ENCODE results near the gene NPIPA1. TPM values are rescaled to one million over a fixed set of nuclear protein-coding genes. Genes with fewer than 3 reads are reported as not detected.
"Not testable (repeated sequence)": the region's sequence is repeated elsewhere in the genome, so short reads cannot be mapped to it uniquely, and the experiment has no call there.

Gene NPIPA1
- total RNA-seq (80.4 and 140 TPM in 2 replicates), polyA plus RNA-seq (53.9 and 67.2 TPM in 2 replicates), polyA minus RNA-seq (ENCODE audit: low replicate concordance) (18.3 and 20.7 TPM in 2 replicates)
- polyA plus RNA-seq (2012): 38.2 and 47.2 TPM in 2 replicates

- H3K9ac ChIP-seq (ENCODE audit: insufficient read depth, low read length); DNase-seq (ENCODE audit: low read depth in 2 of 2); H3K4me2 ChIP-seq (ENCODE audit: extremely low read depth, insufficient read depth, low read length); H3K27me3 ChIP-seq (ENCODE audit: control insufficient read depth, insufficient read depth, low read length); H3K4me1 ChIP-seq (ENCODE audit: control insufficient read depth, extremely low read depth, insufficient read depth, low read length); H3K36me3 ChIP-seq (ENCODE audit: control insufficient read depth, insufficient read depth, low read length); H3K9me3 ChIP-seq (ENCODE audit: control insufficient read depth, insufficient read depth, low read depth, low read length); H3K79me2 ChIP-seq (ENCODE audit: control insufficient read depth, insufficient read depth, low read length); H4K20me1 ChIP-seq (ENCODE audit: control insufficient read depth, extremely low read depth, insufficient read depth, low read length); H2AFZ ChIP-seq (ENCODE audit: low read length); H3K4me3 ChIP-seq (replicated peaks in 1 of 4; ENCODE audit: control extremely low read depth in 1 of 4, insufficient read depth in 1 of 4, low read depth in 3 of 4, low read length in 4 of 4); H3K27ac ChIP-seq (ENCODE audit: insufficient read depth, low read length): not testable (repeated sequence)
These were observed at the start of gene NPIPA1 for GRCh38 chr16:14937143-14937542. TSS of gene NPIPA1 (plus strand) at chr16:14937443. CDS start at chr16:14937443, 0 bp downstream.

- not testable (repeated sequence) for H3K27me3 ChIP-seq (ENCODE audit: control insufficient read depth, insufficient read depth, low read length); DNase-seq (ENCODE audit: low read depth in 2 of 2); H2AFZ ChIP-seq (ENCODE audit: low read length); H3K36me3 ChIP-seq (ENCODE audit: control insufficient read depth, insufficient read depth, low read length); H3K4me3 ChIP-seq (replicated peaks in 1 of 4; ENCODE audit: control extremely low read depth in 1 of 4, insufficient read depth in 1 of 4, low read depth in 3 of 4, low read length in 4 of 4); H3K4me1 ChIP-seq (ENCODE audit: control insufficient read depth, extremely low read depth, insufficient read depth, low read length); H3K27ac ChIP-seq (ENCODE audit: insufficient read depth, low read length); H3K9ac ChIP-seq (ENCODE audit: insufficient read depth, low read length); H4K20me1 ChIP-seq (ENCODE audit: control insufficient read depth, extremely low read depth, insufficient read depth, low read length); H3K4me2 ChIP-seq (ENCODE audit: extremely low read depth, insufficient read depth, low read length); H3K79me2 ChIP-seq (ENCODE audit: control insufficient read depth, insufficient read depth, low read length); H3K9me3 ChIP-seq (ENCODE audit: control insufficient read depth, insufficient read depth, low read depth, low read length)
These were observed 45.1 kb upstream of the NPIPA1 start for GRCh38 chr16:14892111-14892510.

GRCh38 chr16:14895382-14895781 lies 41.9 kb upstream of the NPIPA1 start:
- not testable (repeated sequence) for H3K9ac ChIP-seq (ENCODE audit: insufficient read depth, low read length); DNase-seq (ENCODE audit: low read depth in 2 of 2); H3K4me2 ChIP-seq (ENCODE audit: extremely low read depth, insufficient read depth, low read length); H3K9me3 ChIP-seq (ENCODE audit: control insufficient read depth, insufficient read depth, low read depth, low read length); H3K4me1 ChIP-seq (ENCODE audit: control insufficient read depth, extremely low read depth, insufficient read depth, low read length); H3K27me3 ChIP-seq (ENCODE audit: control insufficient read depth, insufficient read depth, low read length); H2AFZ ChIP-seq (ENCODE audit: low read length); H4K20me1 ChIP-seq (ENCODE audit: control insufficient read depth, extremely low read depth, insufficient read depth, low read length); H3K27ac ChIP-seq (ENCODE audit: insufficient read depth, low read length); H3K4me3 ChIP-seq (replicated peaks in 1 of 4; ENCODE audit: control extremely low read depth in 1 of 4, insufficient read depth in 1 of 4, low read depth in 3 of 4, low read length in 4 of 4); H3K36me3 ChIP-seq (ENCODE audit: control insufficient read depth, insufficient read depth, low read length); H3K79me2 ChIP-seq (ENCODE audit: control insufficient read depth, insufficient read depth, low read length)

GRCh38 chr16:14896023-14896422 lies 41.2 kb upstream of the NPIPA1 start:
- not testable (repeated sequence) for H3K4me1 ChIP-seq (ENCODE audit: control insufficient read depth, extremely low read depth, insufficient read depth, low read length); DNase-seq (ENCODE audit: low read depth in 2 of 2); H3K4me2 ChIP-seq (ENCODE audit: extremely low read depth, insufficient read depth, low read length); H3K4me3 ChIP-seq (replicated peaks in 1 of 4; ENCODE audit: control extremely low read depth in 1 of 4, insufficient read depth in 1 of 4, low read depth in 3 of 4, low read length in 4 of 4); H3K36me3 ChIP-seq (ENCODE audit: control insufficient read depth, insufficient read depth, low read length); H3K27me3 ChIP-seq (ENCODE audit: control insufficient read depth, insufficient read depth, low read length); H2AFZ ChIP-seq (ENCODE audit: low read length); H3K9ac ChIP-seq (ENCODE audit: insufficient read depth, low read length); H3K79me2 ChIP-seq (ENCODE audit: control insufficient read depth, insufficient read depth, low read length); H4K20me1 ChIP-seq (ENCODE audit: control insufficient read depth, extremely low read depth, insufficient read depth, low read length); H3K27ac ChIP-seq (ENCODE audit: insufficient read depth, low read length); H3K9me3 ChIP-seq (ENCODE audit: control insufficient read depth, insufficient read depth, low read depth, low read length)

- not testable (repeated sequence) for H3K27me3 ChIP-seq (ENCODE audit: control insufficient read depth, insufficient read depth, low read length); H3K4me2 ChIP-seq (ENCODE audit: extremely low read depth, insufficient read depth, low read length); H3K36me3 ChIP-seq (ENCODE audit: control insufficient read depth, insufficient read depth, low read length); H3K9ac ChIP-seq (ENCODE audit: insufficient read depth, low read length); H3K9me3 ChIP-seq (ENCODE audit: control insufficient read depth, insufficient read depth, low read depth, low read length); H4K20me1 ChIP-seq (ENCODE audit: control insufficient read depth, extremely low read depth, insufficient read depth, low read length); H3K4me3 ChIP-seq (replicated peaks in 1 of 4; ENCODE audit: control extremely low read depth in 1 of 4, insufficient read depth in 1 of 4, low read depth in 3 of 4, low read length in 4 of 4); H3K27ac ChIP-seq (ENCODE audit: insufficient read depth, low read length); H3K4me1 ChIP-seq (ENCODE audit: control insufficient read depth, extremely low read depth, insufficient read depth, low read length); H3K79me2 ChIP-seq (ENCODE audit: control insufficient read depth, insufficient read depth, low read length); DNase-seq (ENCODE audit: low read depth in 2 of 2); H2AFZ ChIP-seq (ENCODE audit: low read length)
These were observed 40.1 kb upstream of the NPIPA1 start for GRCh38 chr16:14897006-14897664.

- not testable (repeated sequence) for H3K27me3 ChIP-seq (ENCODE audit: control insufficient read depth, insufficient read depth, low read length); H2AFZ ChIP-seq (ENCODE audit: low read length); H4K20me1 ChIP-seq (ENCODE audit: control insufficient read depth, extremely low read depth, insufficient read depth, low read length); H3K9me3 ChIP-seq (ENCODE audit: control insufficient read depth, insufficient read depth, low read depth, low read length); H3K36me3 ChIP-seq (ENCODE audit: control insufficient read depth, insufficient read depth, low read length); H3K4me1 ChIP-seq (ENCODE audit: control insufficient read depth, extremely low read depth, insufficient read depth, low read length); H3K4me3 ChIP-seq (replicated peaks in 1 of 4; ENCODE audit: control extremely low read depth in 1 of 4, insufficient read depth in 1 of 4, low read depth in 3 of 4, low read length in 4 of 4); H3K9ac ChIP-seq (ENCODE audit: insufficient read depth, low read length); H3K79me2 ChIP-seq (ENCODE audit: control insufficient read depth, insufficient read depth, low read length); DNase-seq (ENCODE audit: low read depth in 2 of 2); H3K27ac ChIP-seq (ENCODE audit: insufficient read depth, low read length); H3K4me2 ChIP-seq (ENCODE audit: extremely low read depth, insufficient read depth, low read length)
These were observed 39.1 kb upstream of the NPIPA1 start for GRCh38 chr16:14898162-14898561.
